Esophagus squamous epithelium (tissue), 4 donors: ENCODE results near the gene MAD1L1.

ENCODE experiments used
- CTCF ChIP-seq, 6 experiments: fragments of 450-650 bp in 4 of 6; fragments of 200-600 bp in 2 of 6; sonication (generic) in 2 of 6; IDR thresholded peaks; one replicate each; pipeline ENCODE4 v1.5.1; 2016 to 2019; ENCODE audit warnings: antibody characterized with exemption in 6 of 6, mild to moderate bottlenecking in 4 of 6, moderate library complexity in 4 of 6
- POLR2A ChIP-seq, 4 donors: fragments of 450-650 bp; IDR thresholded peaks; one replicate each; pipeline ENCODE4 v1.6.1; 2017; ENCODE audit warnings: antibody characterized with exemption in 4 of 4, mild to moderate bottlenecking in 4 of 4, moderate library complexity in 3 of 4

DNA sequence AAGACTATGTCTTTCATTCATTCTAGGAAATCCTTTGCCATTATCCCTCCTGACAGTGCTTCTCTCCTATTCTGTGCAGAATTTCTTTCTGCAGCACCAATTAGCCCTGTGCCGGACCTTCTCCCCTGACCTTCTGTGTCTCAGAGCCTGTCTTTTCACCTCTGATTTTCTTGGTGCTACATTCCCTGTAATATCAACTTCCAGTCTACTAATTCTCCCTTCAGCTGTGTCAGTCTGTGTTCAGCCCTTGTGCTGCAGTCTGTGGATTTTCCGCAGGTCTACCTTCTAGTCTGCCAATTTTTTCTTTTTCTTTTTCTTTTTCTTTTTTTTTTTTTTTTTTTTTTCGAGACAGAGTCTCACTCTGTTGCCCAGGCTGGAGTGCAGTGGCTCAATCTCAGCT lies 446.9 kb downstream of the MAD1L1 start:
- TF ChIP-seq CTCF (IDR thresholded peaks at IDR 0.05) (no peak), POLR2A (IDR thresholded peaks at IDR 0.05) (no peak)
